GM19324 (cell line): ENCODE data around the gene PRSS27.

Experiments
- ATAC-seq: cut with Tn5 transposase; IDR thresholded peaks from one replicate; pipeline ENCODE4 v1.9.1; 2021; ENCODE audit warnings: mild to moderate bottlenecking, moderate library complexity; ENCODE audit not compliant: unreplicated experiment, low FRiP score

The PRSS27 gene

DNA sequence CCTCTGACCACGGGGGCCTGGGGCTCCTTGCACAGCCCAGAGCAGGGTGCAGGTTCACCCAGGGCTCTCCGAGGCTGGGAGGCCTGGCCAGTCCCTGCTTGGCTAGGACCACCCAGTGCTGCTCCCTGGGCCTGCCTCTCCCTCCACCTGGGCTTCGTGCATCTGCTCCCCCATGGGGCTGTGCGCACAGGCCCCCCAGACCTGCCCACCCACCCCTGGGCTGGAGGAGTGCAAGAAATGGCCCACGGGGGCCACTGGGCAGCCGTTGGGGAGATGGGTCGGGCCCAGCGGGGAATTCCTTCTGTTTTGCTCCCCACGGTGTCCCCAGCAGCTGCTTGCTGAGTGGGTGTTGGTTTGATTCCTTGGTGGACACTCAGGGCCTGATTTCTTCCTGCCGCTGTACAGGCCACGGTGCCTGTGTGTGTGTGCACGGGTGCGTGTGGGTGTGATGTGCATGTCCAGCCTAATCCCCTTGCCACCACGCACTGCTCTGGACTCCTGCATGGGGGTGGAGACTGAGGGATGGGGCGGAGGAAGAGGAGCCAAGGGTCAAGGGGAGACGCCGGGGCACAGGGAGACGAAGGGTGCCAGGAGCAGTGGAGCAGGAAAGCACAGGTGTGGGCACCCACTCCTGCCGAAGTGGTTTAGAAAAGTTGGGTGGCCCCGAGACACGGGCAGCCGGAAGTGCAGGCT, 8.5 kb downstream of the PRSS27 start:
- ATAC-seq: no peak

DNA sequence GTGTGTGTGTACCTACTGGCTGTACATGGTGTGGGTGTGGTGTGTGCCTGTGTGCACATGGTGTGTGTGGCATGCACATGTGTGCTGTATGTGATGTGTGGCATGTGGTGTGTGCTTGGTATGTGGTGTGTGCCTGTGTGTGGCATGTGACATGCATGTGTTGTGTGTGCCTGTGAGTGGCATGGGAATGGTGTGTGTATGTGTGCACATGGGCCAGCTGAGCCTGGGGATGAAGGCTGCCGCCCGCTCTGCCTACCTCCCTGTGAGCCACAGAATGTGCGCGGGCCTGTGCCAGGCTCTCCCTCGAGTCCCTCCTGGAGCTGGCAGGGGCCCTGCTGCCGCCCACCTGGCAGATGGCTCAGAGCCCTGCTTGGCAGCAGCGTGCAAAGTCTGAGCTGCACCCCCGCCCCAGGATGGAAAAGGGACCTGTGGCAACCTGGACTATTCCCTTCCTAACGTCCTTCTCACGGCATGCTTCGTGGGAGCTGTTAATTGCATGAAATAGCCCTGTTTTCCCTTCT, 9.3 kb downstream of the PRSS27 start:
- ATAC-seq: no peak

DNA sequence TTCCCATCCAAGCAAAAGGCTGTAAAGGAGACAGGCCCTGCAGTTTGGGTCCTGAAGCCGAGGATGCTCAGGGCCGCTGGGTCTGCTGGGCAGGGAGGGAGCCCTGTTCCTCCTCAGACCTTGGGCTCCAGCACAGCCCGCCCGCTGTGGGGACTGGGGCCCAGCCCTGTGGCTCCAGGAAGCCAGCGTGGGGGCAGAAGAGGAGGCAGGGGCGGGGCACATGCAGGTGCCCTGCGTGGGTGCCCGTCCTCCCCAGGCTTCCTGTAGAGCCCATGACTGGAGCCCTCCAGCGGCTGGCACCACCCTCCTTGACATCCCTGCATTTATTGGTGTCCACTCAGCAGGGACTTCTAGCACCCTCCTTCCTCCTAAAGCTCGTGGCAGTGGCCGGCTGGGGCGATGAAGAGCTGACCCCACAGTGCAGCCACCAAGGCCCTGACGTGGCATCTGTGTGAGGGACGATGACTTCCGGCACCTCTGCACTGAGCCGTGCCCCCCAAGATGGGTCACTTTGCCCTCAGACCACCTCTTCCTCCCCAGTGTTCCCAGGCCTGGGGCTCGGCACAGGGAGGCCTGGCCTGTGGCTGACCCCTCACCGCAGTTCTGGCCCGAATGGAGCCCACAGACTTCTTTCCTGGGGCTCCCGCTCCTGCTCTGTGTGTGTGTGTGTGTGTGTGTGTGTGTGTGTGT, 9.9 kb downstream of the PRSS27 start:
- no peak for ATAC-seq

DNA sequence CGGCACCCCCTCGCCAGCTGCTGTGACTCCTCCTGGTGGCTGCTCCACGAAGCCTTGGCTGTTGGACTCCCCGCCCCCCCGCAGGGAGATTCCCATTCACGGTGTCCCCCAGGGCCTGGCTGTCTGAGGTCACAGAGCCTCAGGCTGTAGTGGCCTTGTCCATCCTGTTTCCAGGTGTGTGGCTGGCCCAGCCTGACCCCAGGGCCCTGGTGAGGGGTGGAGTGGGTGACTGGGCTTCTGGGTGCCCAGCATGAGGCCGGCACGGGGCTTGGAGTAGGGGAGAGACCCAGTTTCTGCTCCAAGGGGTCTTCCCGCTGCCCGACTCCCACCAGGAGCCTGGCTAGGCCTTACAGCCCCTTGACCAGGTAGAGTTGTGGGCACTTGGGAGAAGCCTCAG, 10.4 kb downstream of the PRSS27 start:
- no peak for ATAC-seq

DNA sequence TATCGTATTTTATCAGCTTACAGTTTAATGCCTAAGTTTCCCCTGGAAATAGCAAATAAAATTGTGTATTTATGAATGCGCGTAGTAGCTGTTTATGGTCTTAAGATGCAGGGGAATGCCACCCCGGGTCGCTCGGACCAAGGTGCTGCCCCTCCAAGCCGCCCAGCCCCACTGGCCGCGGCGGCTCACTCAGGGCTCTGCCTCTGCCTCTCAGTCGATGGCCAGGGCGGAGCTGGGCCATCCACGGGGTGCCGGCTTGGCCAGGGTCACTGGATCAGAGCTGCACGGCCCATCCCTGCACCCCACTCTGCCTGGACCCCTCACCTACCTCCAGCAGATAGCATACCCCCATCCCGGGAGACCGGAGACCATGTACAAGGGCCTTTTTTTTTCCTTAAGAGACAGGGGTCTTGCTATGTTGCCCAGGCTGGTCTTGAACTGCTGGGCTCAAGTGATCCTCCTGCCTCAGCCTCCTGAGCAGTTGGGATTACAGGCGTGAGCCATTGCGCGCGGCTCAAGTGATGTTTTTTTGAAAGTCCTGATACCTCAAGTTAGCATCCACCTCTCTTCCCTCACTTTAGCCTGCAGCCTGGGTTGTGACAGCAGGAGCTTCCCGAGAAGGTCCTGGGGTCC, 11.0 kb downstream of the PRSS27 start:
- no peak for ATAC-seq

DNA sequence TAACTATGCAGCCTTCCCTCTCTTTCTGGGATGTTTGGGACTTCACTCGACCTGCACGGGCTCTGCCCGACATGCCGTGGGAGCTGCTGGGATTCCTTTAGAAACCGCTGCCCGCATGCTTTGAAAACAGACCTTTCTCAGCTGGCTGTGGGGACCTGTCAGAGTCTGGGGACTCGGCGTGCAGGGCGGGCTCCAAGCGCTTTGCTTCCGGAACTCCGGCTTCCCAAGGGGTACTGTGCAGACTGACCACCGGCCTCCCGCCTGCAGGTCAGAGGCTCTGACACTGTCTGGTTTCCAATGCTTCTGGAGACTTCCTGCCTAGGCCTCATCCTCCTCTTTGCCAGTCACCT, 11.8 kb downstream of the PRSS27 start:
- no peak for ATAC-seq

DNA sequence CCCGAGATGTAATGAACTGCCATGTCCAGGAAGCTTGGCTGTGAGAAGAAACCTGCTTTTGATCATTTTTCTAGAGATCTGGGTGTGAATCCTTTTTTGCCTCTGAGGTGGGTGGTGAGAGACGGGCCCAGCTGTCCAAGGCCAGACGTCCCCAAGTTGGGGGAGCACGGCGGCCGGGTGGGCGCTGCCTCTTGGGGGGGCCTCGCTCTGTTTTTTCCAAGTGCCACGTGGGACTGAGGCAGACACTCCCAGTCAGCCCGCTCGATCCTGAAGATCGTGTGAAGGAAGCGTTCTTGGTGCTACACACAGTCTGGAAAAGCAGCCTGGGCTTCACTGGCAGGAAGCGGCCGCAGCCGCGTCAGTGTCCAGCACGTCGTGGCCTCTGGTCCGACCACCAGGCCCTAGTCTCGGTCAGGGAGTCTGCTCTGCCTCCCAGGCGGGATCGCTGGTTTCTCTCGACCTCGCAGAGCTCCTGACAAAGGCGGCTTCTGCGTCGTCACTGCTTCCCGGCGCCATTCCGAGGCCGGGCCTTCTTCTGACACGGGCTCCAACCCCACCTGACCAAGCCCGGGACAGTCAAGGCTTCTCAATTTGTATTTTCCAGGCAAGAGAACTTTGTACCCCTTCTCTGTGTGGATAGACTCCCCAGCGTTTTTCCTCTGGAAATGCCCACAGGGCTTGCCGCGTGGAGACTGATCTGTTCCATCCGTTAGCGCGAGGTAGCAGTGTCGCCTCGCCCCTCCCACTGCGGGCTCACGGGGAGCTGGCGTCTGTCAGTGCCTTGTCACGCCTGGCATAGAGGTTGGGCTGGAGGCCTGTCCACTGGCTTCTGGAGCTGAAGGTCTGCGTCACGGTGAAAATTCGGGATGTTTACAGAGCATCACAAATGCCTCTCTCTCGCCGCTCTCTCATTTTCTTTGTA, 12.4 kb downstream of the PRSS27 start:
- ATAC-seq: no peak

DNA sequence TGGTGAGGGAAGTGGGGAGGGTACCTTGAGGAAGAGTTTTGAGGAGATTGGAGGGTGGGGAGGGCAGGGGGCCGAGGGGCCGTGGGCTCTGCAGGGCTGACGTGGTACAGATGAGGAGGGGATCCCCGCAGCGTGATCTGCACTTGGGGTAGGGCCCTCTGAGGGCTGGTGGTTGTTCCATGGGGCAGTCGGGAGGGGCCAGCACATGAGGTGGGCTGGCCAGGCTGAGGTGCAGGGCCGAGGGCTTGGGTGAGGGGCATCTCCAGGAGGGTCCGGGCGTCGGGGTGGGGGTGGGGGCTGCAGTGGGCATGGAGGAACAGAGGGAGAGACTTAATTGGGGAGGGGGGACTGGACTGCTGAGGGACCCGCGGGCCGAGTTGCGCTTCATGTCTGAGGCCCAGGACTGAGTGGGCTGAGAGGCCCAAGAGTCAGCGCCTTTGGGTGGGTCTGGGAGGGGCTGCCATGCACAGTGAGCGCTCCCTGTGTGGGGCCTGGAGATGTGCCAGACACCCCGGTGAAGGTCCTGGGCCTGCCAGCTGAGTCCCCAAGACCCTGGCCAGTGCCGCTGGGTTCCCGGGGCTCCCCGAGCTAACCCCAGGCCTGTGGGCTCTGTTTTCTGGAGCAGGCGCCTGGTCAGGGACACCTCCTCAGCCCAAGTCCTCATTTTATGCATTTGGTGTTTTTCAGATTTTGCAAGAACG, 13.3 kb downstream of the PRSS27 start:
- ATAC-seq: no peak

DNA sequence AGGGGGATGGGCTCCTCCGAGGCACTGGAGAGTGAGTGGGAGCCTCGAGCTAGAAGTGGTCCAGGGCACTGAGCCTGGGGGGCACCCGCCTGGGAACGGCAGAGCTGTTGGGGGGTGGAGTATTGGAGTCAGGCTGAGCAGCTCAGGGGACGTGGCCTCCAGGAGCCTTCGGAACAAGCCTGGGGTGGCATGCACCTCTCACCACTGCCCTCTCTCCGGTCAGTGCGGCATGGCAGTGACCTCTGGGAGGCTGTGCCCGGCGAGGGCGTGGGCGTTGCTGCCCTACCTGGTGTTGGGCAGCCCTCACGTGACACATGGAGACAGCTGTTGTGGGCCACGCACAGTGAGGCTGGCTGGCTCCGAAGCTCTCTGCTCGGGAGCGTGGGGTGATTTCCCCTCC, 13.9 kb downstream of the PRSS27 start:
- ATAC-seq: no peak

DNA sequence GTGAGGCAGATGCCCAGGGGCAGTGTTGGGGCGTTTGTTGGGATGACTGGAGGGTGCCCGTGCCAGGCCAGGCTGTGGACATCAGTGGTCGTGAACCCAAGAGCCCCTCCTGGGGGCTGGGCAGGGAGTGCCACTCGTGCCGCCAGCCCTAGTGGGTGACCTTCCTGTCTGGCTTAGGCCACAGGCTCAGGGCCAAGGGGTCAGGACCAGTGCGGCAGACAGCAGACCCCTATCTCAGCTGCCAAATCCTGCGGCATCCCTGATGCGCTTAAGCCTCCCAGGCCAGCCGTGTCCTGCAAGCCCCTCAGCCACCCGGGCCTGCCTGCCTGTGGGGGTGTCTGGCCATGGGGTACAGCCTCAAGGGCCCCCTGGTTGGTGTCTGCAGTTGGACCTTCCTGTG, 14.7 kb downstream of the PRSS27 start:
- no peak for ATAC-seq

DNA sequence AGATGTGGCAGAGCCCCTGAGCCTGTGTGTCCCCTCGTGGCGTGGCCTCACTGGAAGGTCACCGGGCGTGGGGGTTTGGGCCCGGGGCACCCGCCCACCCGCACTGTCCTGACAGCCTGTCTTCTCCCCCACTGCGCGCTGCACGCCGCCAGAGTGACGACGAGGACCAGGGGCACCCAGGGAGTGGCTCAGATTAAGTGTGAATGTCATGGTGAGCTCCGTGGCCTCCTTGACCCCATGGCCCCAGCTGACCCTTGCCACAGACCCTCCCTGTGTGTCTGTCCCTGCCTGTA, 15.1 kb downstream of the PRSS27 start:
- ATAC-seq: no peak

DNA sequence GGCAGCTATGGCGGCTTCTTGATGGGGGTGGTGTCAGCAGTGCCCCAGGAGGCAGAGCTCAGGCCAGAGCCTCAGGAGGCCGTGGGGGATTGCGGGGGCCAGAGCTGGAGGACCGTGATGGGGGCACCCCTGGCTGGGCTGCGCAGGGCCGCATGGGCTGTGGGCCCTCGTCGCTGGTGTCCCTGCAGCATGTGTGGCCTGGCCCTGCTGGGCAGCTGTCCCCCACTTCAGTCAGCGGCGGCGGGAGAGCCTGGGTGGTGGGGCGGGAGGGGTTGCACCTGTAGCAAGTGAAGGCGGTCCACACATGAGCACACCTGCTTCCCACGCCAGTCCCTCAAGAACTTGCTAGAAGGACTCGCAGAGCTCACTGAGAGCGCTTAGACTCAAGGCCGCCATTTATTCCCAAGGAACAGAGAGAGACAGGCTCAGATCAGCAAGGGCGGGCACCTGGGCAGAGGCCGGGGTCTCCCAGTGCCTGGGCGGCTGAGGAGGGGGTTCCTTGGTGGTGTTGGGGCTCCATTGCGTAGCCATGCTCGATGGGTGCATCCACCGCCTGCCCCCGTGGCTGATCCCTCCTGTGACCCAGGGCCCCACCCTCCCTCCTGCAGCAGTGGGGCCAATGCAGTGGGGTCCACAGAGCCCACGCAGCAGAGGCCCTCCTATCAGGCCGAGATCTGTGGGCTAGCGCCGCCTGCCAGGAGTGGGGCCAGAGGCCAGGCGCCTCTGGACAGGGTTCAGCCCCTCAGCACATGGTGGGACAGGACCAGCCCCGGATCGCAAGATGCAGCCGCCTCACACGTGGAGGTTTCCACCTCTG, 15.7 kb downstream of the PRSS27 start:
- no peak for ATAC-seq

DNA sequence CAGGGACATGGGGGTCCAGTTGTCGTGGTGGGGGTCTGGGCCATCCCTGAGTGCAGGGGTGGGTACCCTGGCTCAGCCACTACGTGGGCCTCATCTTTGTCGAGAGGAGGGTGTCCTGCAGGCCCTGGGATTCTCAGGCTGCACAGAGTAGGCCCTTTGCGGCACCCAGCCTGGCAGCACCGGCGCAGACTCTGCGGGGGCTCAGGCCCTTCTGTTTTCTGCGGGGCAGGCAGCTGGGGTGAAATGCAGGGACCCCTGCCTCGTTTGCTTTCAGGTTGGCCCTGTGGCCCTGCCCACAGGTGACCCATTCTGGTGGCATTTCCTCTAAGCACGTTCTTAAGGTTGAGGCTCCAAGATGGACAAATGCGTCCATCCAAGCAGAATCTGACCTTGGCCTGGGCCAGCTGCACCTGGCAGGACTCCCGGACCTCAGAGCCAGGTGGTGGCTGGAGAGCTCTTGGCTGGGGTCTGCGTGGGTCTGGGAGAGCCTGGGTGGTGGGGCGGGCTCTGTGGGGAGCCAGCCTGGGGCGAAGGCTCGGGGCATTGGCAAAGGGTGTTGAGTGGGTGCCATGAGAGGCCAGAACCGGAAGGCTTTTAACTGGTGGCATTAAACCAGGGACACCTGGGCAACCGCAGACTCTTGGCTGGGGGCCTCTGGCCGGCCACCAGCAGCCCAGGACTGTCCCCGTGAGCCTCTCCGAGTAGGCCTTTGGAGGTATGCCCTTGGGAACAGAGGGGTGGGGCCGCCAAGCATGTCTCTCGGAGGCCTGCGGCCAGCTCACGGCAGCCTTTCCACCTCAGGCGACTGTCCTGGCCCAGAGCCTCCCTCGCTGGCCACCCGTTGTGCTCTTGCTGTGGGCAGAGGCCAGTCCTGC, 16.9 kb downstream of the PRSS27 start:
- ATAC-seq: no peak

DNA sequence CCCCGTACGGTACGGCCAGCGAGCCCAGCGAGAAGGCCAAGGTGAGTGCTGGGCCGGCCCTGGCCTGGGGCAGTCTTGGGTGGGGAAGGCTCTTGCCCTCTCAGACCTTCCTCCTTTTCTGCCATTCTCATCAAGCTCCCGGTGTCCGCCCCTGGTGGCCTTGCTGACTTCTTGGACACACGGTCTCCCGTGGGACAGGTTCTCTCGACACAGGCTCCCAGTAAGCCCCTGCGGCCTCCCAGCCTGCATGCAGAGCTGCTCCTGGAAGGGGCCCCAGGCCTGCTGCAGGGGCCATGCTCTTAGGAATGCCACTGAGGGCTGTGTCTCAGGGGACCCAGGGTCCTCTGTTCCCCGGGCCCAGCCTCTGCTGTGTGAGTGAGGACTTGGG, 17.6 kb downstream of the PRSS27 start:
- ATAC-seq: no peak

DNA sequence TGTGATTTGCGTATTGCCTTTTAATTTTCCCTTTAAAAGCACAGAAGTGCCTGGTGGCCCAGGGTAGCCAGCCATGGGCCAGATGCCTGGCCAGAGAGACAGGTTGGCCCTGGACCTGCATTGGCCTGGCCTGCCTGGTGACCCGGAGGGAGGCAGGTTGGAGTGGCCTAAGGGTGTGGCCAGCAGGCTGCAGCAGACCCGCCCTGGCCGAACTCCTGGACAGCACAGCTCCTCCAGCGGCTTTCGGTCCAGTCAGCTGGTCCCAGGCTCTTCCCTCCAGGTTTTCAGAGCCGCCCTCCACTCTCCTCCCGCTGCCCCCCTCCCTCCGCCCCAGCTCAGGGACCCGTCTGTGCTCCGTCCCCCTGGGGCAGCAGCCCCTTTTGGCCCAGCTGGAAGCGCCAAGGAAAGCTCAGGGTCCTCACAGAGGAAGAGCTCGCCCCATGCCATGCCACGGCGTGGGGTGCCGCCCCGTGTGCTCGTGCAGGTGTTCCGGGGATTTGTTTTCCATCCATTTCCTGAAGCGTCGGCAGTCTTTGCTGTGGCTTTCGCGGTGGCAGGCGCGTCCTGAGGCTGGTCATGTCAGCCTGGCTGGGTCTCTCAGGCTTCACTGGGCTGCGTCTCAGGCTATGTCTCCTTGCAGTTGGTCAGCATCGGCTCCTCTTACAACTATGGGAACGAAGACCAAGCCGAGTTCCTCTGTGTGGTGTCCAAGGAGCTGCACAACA, 18.1 kb downstream of the PRSS27 start:
- no peak for ATAC-seq

DNA sequence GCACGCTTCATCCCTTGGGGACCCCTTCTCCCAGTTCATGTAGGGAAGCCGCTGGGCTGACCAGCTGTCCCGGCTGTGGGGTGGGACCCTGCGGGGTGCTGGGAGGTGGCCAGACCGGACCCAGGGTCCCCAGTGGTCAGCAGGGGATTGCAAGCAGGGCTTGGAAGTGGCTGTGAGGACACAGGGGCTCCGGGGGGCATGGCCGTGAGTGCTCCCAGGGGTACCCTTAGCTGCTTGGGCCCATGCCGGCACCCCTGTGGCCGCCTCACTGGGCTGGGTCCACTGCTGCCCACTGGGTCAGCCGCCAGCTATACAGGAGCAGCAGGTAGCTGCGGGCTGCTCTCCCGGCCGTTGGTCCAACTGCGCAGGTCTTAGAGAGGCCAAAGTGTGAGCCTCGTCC, 18.8 kb downstream of the PRSS27 start:
- no peak for ATAC-seq

DNA sequence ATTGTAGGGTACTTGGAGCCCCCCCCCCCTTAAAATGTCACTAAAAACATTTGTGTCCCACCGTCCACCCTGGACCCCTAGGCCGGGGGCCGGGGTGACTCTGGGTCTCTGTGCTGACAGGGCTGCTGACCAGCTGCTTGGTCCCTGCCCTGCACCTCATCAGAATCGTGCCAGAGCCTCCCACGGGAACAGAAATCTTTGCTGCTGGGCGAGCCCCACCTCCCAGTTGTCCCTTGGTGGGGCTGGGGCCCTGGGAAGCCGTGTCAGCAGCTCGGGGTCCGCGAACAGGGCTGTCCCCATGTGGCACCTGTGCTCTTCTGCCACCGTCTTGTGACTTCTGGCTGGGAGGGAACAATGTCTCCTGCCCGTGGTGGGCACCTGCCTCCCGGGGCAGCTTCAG, 19.2 kb downstream of the PRSS27 start:
- no peak for ATAC-seq
